Trophoblast cell (in vitro differentiated cells and primary cell): Measurements from ENCODE around the gene XPC.

Source experiments
- DNase-seq, 2 donors: peaks; one replicate each; pipeline ENCODE4 v3.0.0-alpha.2; 2016
- H2AFZ ChIP-seq: 2 replicates; pipeline ENCODE4 v1.6.1; 2013; ENCODE audit warnings: low read length, moderate library complexity, mild to moderate bottlenecking; ENCODE audit not compliant: insufficient read depth, poor library complexity
- H2AK5ac ChIP-seq: 2 replicates; pipeline ENCODE4 v1.6.1; 2013; ENCODE audit warnings: mild to moderate bottlenecking, low read length
- H2BK120ac ChIP-seq: 2 replicates; pipeline ENCODE4 v1.6.1; 2013; ENCODE audit warnings: low read length, mild to moderate bottlenecking, moderate library complexity; ENCODE audit not compliant: insufficient read depth, poor library complexity
- H2BK12ac ChIP-seq: 2 replicates; pipeline ENCODE4 v1.6.1; 2013; ENCODE audit warnings: mild to moderate bottlenecking, low read length, moderate library complexity
- H2BK5ac ChIP-seq: 2 replicates; pipeline ENCODE4 v1.6.1; 2013; ENCODE audit warnings: low read length, low read depth, moderate library complexity, mild to moderate bottlenecking; ENCODE audit not compliant: poor library complexity
- H3K14ac ChIP-seq: 2 replicates; pipeline ENCODE4 v1.6.1; 2013; ENCODE audit warnings: mild to moderate bottlenecking, low read length
- H3K18ac ChIP-seq: 2 replicates; pipeline ENCODE4 v1.6.1; 2013; ENCODE audit warnings: mild to moderate bottlenecking, low read length
- H3K23ac ChIP-seq: 2 replicates; pipeline ENCODE4 v1.6.1; 2013; ENCODE audit warnings: low read length
- H3K27ac ChIP-seq: 2 replicates; pipeline ENCODE4 v1.5.1; 2013; ENCODE audit warnings: low read depth, mild to moderate bottlenecking, inconsistent platforms, low read length, moderate library complexity
- H3K27me3 ChIP-seq: 2 replicates; pipeline ENCODE4 v1.6.1; 2013; ENCODE audit warnings: inconsistent platforms, mild to moderate bottlenecking, low read length, moderate library complexity; ENCODE audit not compliant: insufficient read depth
- H3K36me3 ChIP-seq, 2 experiments: 1 replicate in 1 of 2; 2 replicates in 1 of 2; pipeline ENCODE4 v1.6.1; 2013; ENCODE audit warnings: low read length in 2 of 2, mild to moderate bottlenecking in 2 of 2, moderate library complexity in 1 of 2; ENCODE audit not compliant: insufficient read depth in 2 of 2, control insufficient read depth in 1 of 2
- H3K4ac ChIP-seq: 2 replicates; pipeline ENCODE4 v1.6.1; 2013; ENCODE audit warnings: low read depth, mild to moderate bottlenecking, low read length, moderate library complexity
- H3K4me1 ChIP-seq, 2 experiments: 1 replicate in 1 of 2; 2 replicates in 1 of 2; pipeline ENCODE4 v1.6.1; 2013; ENCODE audit warnings: low read length in 2 of 2, mild to moderate bottlenecking in 2 of 2, moderate library complexity in 1 of 2; ENCODE audit not compliant: insufficient read depth in 2 of 2, control insufficient read depth in 1 of 2
- H3K4me2 ChIP-seq: 2 replicates; pipeline ENCODE4 v1.6.1; 2013; ENCODE audit warnings: inconsistent platforms, mild to moderate bottlenecking, low read length, moderate library complexity
- H3K4me3 ChIP-seq: 2 replicates; pipeline ENCODE4 v1.5.1; 2013; ENCODE audit warnings: mild to moderate bottlenecking, low read depth, low read length, inconsistent platforms
- H3K79me1 ChIP-seq: one replicate; pipeline ENCODE4 v1.6.1; 2013; ENCODE audit warnings: low read length
- H3K79me2 ChIP-seq: 2 replicates; pipeline ENCODE4 v1.6.1; 2013; ENCODE audit warnings: low read length, mild to moderate bottlenecking; ENCODE audit not compliant: control insufficient read depth, insufficient read depth, poor library complexity
- H3K9ac ChIP-seq: 2 replicates; pipeline ENCODE4 v1.6.1; 2013; ENCODE audit warnings: mild to moderate bottlenecking, low read length
- H3K9me3 ChIP-seq: 2 replicates; pipeline ENCODE4 v1.6.1; 2013; ENCODE audit warnings: low read depth, mild to moderate bottlenecking, control low read depth, inconsistent platforms, low read length; ENCODE audit not compliant: insufficient read depth
- H4K12ac ChIP-seq: 2 replicates; pipeline ENCODE4 v1.6.1; 2013; ENCODE audit warnings: low read depth, mild to moderate bottlenecking, low read length, moderate library complexity
- H4K8ac ChIP-seq: 2 replicates; pipeline ENCODE4 v1.6.1; 2013; ENCODE audit warnings: low read depth, mild to moderate bottlenecking, low read length, moderate library complexity
- H4K91ac ChIP-seq: one replicate; pipeline ENCODE4 v1.6.1; 2013; ENCODE audit warnings: low read depth, mild to moderate bottlenecking, low read length, moderate library complexity
- WGBS: extraction: QIAGEN DNeasy Blood & Tissue Kit; methylation state at CpG from one replicate; pipeline ENCODE4 v1.1.7; 2013; ENCODE audit warnings: missing lambda C conversion rate; ENCODE audit not compliant: insufficient read length, insufficient coverage; ENCODE audit errors: extremely low coverage; 5-methylcytosine and 5-hydroxymethylcytosine counted together

XPC gene

GRCh38 chr3:14124223-14124614, 54.2 kb downstream of the XPC start:
- Histone ChIP-seq H3K9me3 (peaks cover 1% of the 10 kb centered on the region), H2AFZ (peak overlapping the region; percentile 85), H3K36me3 (peaks cover 9 to 10% of the 10 kb centered on the region in 2 experiments), H4K12ac (peak overlapping the region; percentile 79), H2BK12ac (no peak overlapping the region), H3K14ac (peak overlapping the region; percentile 77), H3K4me2 (peak overlapping the region; percentile 88), H3K9ac (peak overlapping the region; percentile 83), H4K91ac (peak overlapping the region; percentile 81), H3K18ac (peak overlapping the region; percentile 85), H3K27me3 (no peaks in the 10 kb centered on the region), H3K27ac (peak overlapping the region; percentile 42), H3K79me1 (peaks cover 13% of the 10 kb centered on the region), H2BK120ac (peak overlapping the region; percentile 68), H3K4ac (peak overlapping the region; percentile 44), H3K4me3 (peak overlapping the region; percentile 88), H3K23ac (no peak overlapping the region), H2AK5ac (no peak overlapping the region), H3K79me2 (peaks cover 10% of the 10 kb centered on the region), H4K8ac (peak overlapping the region; percentile 90), H2BK5ac (peak overlapping the region; percentile 71), H3K4me1 (peaks cover 15 to 21% of the 10 kb centered on the region in 2 experiments)
- WGBS, result no CpG with 5 or more reads among the region's 37 CpGs
- peak; percentile 19 to 60 for DNase-seq

- Histone ChIP-seq H2BK12ac (no peak overlapping the region), H3K79me1 (peaks cover 13% of the 10 kb centered on the region), H3K23ac (no peak overlapping the region), H3K9ac (peak overlapping the region; percentile 83), H2AK5ac (no peak overlapping the region), H3K14ac (no peak overlapping the region), H3K4me3 (peak overlapping the region; percentile 88), H3K4ac (peak overlapping the region; percentile 4), H3K9me3 (peaks cover 1% of the 10 kb centered on the region), H3K4me1 (peaks cover 15 to 21% of the 10 kb centered on the region in 2 experiments), H2BK5ac (no peak overlapping the region), H2AFZ (peak overlapping the region; percentile 85), H4K8ac (peak overlapping the region; percentile 90), H3K36me3 (peaks cover 9 to 10% of the 10 kb centered on the region in 2 experiments), H3K4me2 (peak overlapping the region; percentile 88), H4K12ac (peak overlapping the region; percentile 79), H2BK120ac (no peak overlapping the region), H3K18ac (peak overlapping the region; percentile 10), H3K79me2 (peaks cover 10% of the 10 kb centered on the region), H3K27ac (no peak overlapping the region), H4K91ac (no peak overlapping the region), H3K27me3 (no peaks in the 10 kb centered on the region)
- DNase-seq, result no peak
- WGBS, result no CpG with 5 or more reads among the region's 15 CpGs
Measured at GRCh38 chr3:14123308-14124222, 54.8 kb downstream of the XPC start.

GRCh38 chr3:14122301-14122700, 56.1 kb downstream of the XPC start:
- no peak overlapping the region for H3K9ac ChIP-seq
- no peak overlapping the region for H2AFZ ChIP-seq
- H4K91ac ChIP-seq, result no peak overlapping the region
- H3K36me3 ChIP-seq, result peaks cover 4 to 6% of the 10 kb centered on the region in 2 experiments
- H3K79me1 ChIP-seq, result peaks cover 13% of the 10 kb centered on the region
- no peak overlapping the region for H3K4me3 ChIP-seq
- DNase-seq, result no peak
- peaks cover 10% of the 10 kb centered on the region for H3K79me2 ChIP-seq
- WGBS, result no CpG with 5 or more reads among the region's 3 CpGs
- H3K27ac ChIP-seq, result no peak overlapping the region
- H3K18ac ChIP-seq, result no peak overlapping the region
- H3K27me3 ChIP-seq, result no peaks in the 10 kb centered on the region
- no peak overlapping the region for H3K23ac ChIP-seq
- no peak overlapping the region for H3K4me2 ChIP-seq
- H3K4me1 ChIP-seq, result peaks cover 15 to 21% of the 10 kb centered on the region in 2 experiments
- no peak overlapping the region for H2BK12ac ChIP-seq
- no peak overlapping the region for H2BK120ac ChIP-seq
- no peak overlapping the region for H4K8ac ChIP-seq
- no peak overlapping the region for H3K4ac ChIP-seq
- no peak overlapping the region for H3K14ac ChIP-seq
- no peak overlapping the region for H2BK5ac ChIP-seq
- no peak overlapping the region for H2AK5ac ChIP-seq
- H3K9me3 ChIP-seq, result no peaks in the 10 kb centered on the region
- H4K12ac ChIP-seq, result no peak overlapping the region

- H3K4me1 ChIP-seq, result peaks cover 15 to 21% of the 10 kb centered on the region in 2 experiments
- no peak overlapping the region for H3K4me3 ChIP-seq
- no peak overlapping the region for H4K12ac ChIP-seq
- H3K23ac ChIP-seq, result no peak overlapping the region
- H2AK5ac ChIP-seq, result no peak overlapping the region
- no peak overlapping the region for H3K4me2 ChIP-seq
- no peak overlapping the region for H2AFZ ChIP-seq
- H3K27me3 ChIP-seq, result no peaks in the 10 kb centered on the region
- H3K9me3 ChIP-seq, result no peaks in the 10 kb centered on the region
- peaks cover 4 to 6% of the 10 kb centered on the region in 2 experiments for H3K36me3 ChIP-seq
- no peak overlapping the region for H2BK12ac ChIP-seq
- H2BK5ac ChIP-seq, result no peak overlapping the region
- no peak overlapping the region for H3K18ac ChIP-seq
- no peak overlapping the region for H2BK120ac ChIP-seq
- H3K9ac ChIP-seq, result no peak overlapping the region
- peaks cover 13% of the 10 kb centered on the region for H3K79me1 ChIP-seq
- DNase-seq, result no peak
- no peak overlapping the region for H3K14ac ChIP-seq
- H4K8ac ChIP-seq, result no peak overlapping the region
- no CpG with 5 or more reads among the region's 5 CpGs for WGBS
- H3K79me2 ChIP-seq, result peaks cover 10% of the 10 kb centered on the region
- no peak overlapping the region for H3K4ac ChIP-seq
- H3K27ac ChIP-seq, result no peak overlapping the region
- no peak overlapping the region for H4K91ac ChIP-seq
Measured at GRCh38 chr3:14121859-14122258, 56.5 kb downstream of the XPC start.
